Large intestine (tissue), 3 donors: ENCODE measurements around the gene NQO2. TPM values are rescaled to one million over a fixed set of nuclear protein-coding genes. Genes with fewer than 3 reads are reported as not detected.
A peak's percentile ranks its signal among the peaks of the same experiment; 100 is the strongest.
"Not testable (repeated sequence)": the region's sequence is repeated elsewhere in the genome, so short reads cannot be mapped to it uniquely, and the experiment has no call there.

Experiments used
- DNase-seq, 2 donors: peaks; one replicate each; pipeline versions ENCODE4 v3.0.0 to v3.0.0-alpha.2; 2013
- H3K27ac ChIP-seq: one replicate; pipeline ENCODE4 v1.5.1; 2013; ENCODE audit warnings: low read length
- H3K27me3 ChIP-seq: 2 replicates; pipeline ENCODE4 v1.6.1; 2013; ENCODE audit warnings: low read length; ENCODE audit not compliant: control insufficient read depth, insufficient read depth
- H3K36me3 ChIP-seq: 2 replicates; pipeline ENCODE4 v1.6.1; 2013; ENCODE audit warnings: low read length; ENCODE audit not compliant: control insufficient read depth, insufficient read depth
- H3K4me1 ChIP-seq: one replicate; pipeline ENCODE4 v1.6.1; 2013; ENCODE audit warnings: low read length; ENCODE audit not compliant: control insufficient read depth, insufficient read depth
- H3K4me3 ChIP-seq: one replicate; pipeline ENCODE4 v1.5.1; 2013; ENCODE audit warnings: low read length
- H3K9me3 ChIP-seq: one replicate; pipeline ENCODE4 v1.6.1; 2013; ENCODE audit warnings: mild to moderate bottlenecking, low read depth, low read length, moderate library complexity; ENCODE audit not compliant: control insufficient read depth
- WGBS: methylation state at CpG from one replicate; pipeline ENCODE4 v1.1.5; 2013; ENCODE audit warnings: low lambda C conversion rate; ENCODE audit not compliant: insufficient coverage; 5-methylcytosine and 5-hydroxymethylcytosine counted together
- polyA plus RNA-seq: library from polyadenylated mRNA; unstranded; fragments of 120-200 nt; gene quantifications from one replicate; pipeline ENCODE4 v1.2.1, GENCODE V29; 2013

The NQO2 gene
- polyA plus RNA-seq, 1 donor: 21.1 TPM

- Histone ChIP-seq H3K27ac (no peak overlapping the region), H3K4me3 (no peak overlapping the region), H3K36me3 (peaks cover 9% of the 10 kb centered on the region), H3K9me3 (no peaks in the 10 kb centered on the region), H3K4me1 (peaks cover 3% of the 10 kb centered on the region), H3K27me3 (no peaks in the 10 kb centered on the region)
- 80% methylated on average over 2 of the region's 8 CpGs for WGBS
- DNase-seq: no peak
Measured at GRCh38 chr6:2968600-2969135, 31.0 kb upstream of the NQO2 start.

- no peaks in the 10 kb centered on the region for H3K27me3 ChIP-seq
- H3K36me3 ChIP-seq: peaks cover 9% of the 10 kb centered on the region
- H3K27ac ChIP-seq: no peak overlapping the region
- no CpG with 5 or more reads among the region's 3 CpGs for WGBS
- peaks cover 3% of the 10 kb centered on the region for H3K4me1 ChIP-seq
- no peak overlapping the region for H3K4me3 ChIP-seq
- DNase-seq: no peak
- H3K9me3 ChIP-seq: no peaks in the 10 kb centered on the region
Measured at GRCh38 chr6:2969549-2969948, 30.1 kb upstream of the NQO2 start.

GRCh38 chr6:2970034-2970685, 29.5 kb upstream of the NQO2 start:
- Histone ChIP-seq H3K9me3 (no peaks in the 10 kb centered on the region), H3K4me3 (peak overlapping the region; percentile 68), H3K27me3 (no peaks in the 10 kb centered on the region), H3K27ac (peak overlapping the region; percentile 91), H3K36me3 (peaks cover 9% of the 10 kb centered on the region), H3K4me1 (peaks cover 3% of the 10 kb centered on the region)
- no CpG with 5 or more reads among the region's 10 CpGs for WGBS
- DNase-seq: no peak

DNA sequence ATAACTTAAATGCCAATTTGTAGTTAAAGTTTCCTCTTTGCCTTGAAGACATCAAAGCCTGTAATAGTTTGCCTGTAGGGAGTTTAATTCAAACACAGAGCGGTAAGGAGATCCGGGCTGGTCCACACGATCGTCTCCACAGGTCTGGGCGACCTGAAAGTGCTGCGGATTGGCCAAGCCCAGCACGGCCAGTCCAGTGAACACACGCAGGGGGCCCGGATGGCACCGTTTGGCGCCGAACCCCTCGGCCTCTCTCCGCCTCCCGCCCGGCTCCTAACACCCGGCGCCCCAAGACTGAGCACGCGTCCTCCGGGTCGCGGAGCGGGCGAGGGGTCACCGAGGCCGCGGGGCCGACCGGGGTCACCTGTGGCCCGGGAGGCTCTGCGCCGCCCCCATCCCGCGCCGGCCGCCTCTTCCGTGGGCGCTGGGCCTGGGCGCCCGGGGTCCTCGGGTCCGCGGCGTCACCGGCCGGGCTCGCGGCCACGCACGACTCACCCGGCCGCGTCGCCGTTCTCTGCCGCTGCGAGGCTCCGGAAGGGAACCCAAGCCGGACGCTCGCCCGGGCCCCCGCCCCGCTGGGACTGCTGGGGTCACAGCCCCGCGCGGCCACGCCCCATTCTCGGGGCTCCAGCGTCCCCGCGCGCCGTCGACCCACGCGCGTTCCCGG, 28.8 kb upstream of the NQO2 start:
- Histone ChIP-seq H3K4me1 (peaks cover 3% of the 10 kb centered on the region), H3K27ac (peak overlapping the region; percentile 91), H3K36me3 (peaks cover 5% of the 10 kb centered on the region), H3K9me3 (no peaks in the 10 kb centered on the region), H3K4me3 (peak overlapping the region; percentile 68), H3K27me3 (no peaks in the 10 kb centered on the region)
- no CpG with 5 or more reads among the region's 80 CpGs for WGBS
- peak in 1 of 2 donors; percentile 67 for DNase-seq

- peak; percentile 79 to 93 for DNase-seq
- Histone ChIP-seq H3K27me3 (no peaks in the 10 kb centered on the region), H3K36me3 (no peaks in the 10 kb centered on the region), H3K4me1 (peaks cover 3% of the 10 kb centered on the region), H3K9me3 (no peaks in the 10 kb centered on the region), H3K4me3 (peak within 1 kb of the TSS; percentile 68), H3K27ac (peak within 1 kb of the TSS; percentile 91)
- WGBS: no CpG with 5 or more reads among the region's 63 CpGs
Measured at GRCh38 chr6:2971420-2972218, 28.1 kb upstream of the NQO2 start, which contains the start of gene SERPINB6. SERPINB6 (minus strand) TSS chr6:2971567; CDS start chr6:2959332, 12,235 bp downstream.

DNA sequence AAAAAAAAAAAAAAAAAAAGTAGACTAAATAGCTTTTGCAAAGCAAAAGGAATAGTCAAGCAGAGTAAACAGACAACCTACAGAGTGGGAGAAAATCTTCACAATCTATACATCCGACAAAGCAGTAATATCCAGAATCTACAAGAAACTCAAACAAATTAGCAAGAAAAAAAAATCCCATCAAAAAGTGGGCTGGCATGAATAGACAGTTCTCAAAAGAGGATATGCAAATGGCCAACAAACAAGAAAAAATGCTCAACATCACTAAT, 27.5 kb upstream of the NQO2 start:
- H3K4me1 ChIP-seq, H3K27me3 ChIP-seq, H3K36me3 ChIP-seq, H3K9me3 ChIP-seq, DNase-seq: not testable (repeated sequence)
- H3K4me3 ChIP-seq: peak overlapping the region; percentile 61
- H3K27ac ChIP-seq: peak overlapping the region; percentile 91
- 0% methylated on average over 1 of the region's 1 CpG for WGBS

DNA sequence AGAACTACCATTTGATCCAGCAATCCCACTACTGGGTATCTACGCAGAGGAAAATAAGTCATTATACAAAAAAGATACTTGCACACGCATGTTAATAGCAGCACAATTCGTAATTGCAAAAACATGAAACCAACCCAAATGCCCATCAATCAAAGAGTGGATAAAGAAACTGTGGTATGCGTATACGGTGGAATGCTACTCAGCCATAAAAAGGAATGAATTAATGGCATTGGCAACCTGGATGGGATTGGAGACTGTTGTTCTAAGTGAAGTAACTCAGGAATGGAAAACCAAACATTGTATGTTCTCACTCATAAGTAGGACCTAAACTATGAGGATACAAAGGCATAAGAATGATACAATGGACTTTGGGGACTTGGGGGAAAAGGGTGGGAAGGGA, 27.0 kb upstream of the NQO2 start:
- H3K27ac ChIP-seq, H3K9me3 ChIP-seq, H3K4me1 ChIP-seq, DNase-seq, H3K27me3 ChIP-seq, H3K4me3 ChIP-seq, H3K36me3 ChIP-seq: not testable (repeated sequence)
- WGBS: no CpG with 5 or more reads among the region's 5 CpGs

DNA sequence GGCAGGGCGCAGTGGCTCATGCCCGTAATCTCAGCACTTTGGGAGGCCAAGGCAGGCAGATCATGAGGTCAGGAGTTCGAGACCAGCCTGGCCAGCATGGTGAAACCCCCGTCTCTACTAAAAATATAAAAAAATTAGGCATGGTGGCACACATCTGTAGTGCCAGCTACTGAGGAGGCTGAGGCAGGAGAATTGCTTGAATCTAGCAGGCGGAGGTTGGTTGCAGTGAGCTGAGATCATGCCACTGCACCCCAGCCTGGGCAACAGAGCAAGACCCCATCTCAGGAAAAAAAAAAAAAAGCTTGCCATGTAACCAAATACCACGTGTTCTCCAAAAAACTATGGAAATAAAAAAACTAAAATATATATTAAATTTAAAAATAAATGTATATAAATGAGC, 26.5 kb upstream of the NQO2 start:
- H3K27me3 ChIP-seq, H3K27ac ChIP-seq, H3K9me3 ChIP-seq, H3K36me3 ChIP-seq, DNase-seq, H3K4me3 ChIP-seq, H3K4me1 ChIP-seq: not testable (repeated sequence)
- WGBS: 86% methylated on average over 1 of the region's 6 CpGs

DNA sequence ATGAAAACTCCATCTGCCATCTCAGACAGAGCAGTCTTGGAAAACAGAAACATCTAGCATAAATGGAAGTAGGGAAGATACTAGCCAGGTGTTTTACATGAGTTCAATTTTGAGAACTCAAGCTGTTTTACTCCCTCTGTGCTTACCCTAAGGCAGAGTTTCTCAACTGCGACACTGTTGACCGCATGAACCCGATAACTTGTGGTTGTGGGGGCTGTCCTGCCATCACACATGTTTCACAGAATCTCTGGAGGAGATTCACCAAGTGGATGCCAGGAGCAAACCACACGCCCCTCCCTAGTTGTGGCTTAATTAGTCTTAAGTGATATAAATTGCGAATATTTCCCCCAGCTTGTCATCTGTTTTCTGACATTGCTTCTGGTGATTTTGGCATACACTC, 26.0 kb upstream of the NQO2 start:
- H3K27me3 ChIP-seq: no peaks in the 10 kb centered on the region
- no CpG with 5 or more reads among the region's 5 CpGs for WGBS
- H3K4me1 ChIP-seq: peaks cover 9% of the 10 kb centered on the region
- no peak for DNase-seq
- H3K4me3 ChIP-seq: no peak overlapping the region
- no peaks in the 10 kb centered on the region for H3K36me3 ChIP-seq
- H3K9me3 ChIP-seq: no peaks in the 10 kb centered on the region
- H3K27ac ChIP-seq: no peak overlapping the region

- no CpG with 5 or more reads among the region's 5 CpGs for WGBS
- Histone ChIP-seq H3K27me3 (no peaks in the 10 kb centered on the region), H3K27ac (no peak overlapping the region)
Measured at GRCh38 chr6:2976060-2976459, 23.6 kb upstream of the NQO2 start.

More at GRCh38 chr6:2976060-2976459, 23.6 kb upstream of the NQO2 start:
- no peak for DNase-seq
- peaks cover 26% of the 10 kb centered on the region for H3K4me1 ChIP-seq
- H3K36me3 ChIP-seq: no peaks in the 10 kb centered on the region
- H3K9me3 ChIP-seq: no peaks in the 10 kb centered on the region
- no peak overlapping the region for H3K4me3 ChIP-seq
